HG03354 (cell line): ENCODE measurements around the gene SAMD8.
A peak's percentile ranks its signal among the peaks of the same experiment; 100 is the strongest.

Source experiments
- ATAC-seq: cut with Tn5 transposase; IDR thresholded peaks from one replicate; pipeline ENCODE4 v1.9.1; 2021; ENCODE audit warnings: mild to moderate bottlenecking; ENCODE audit not compliant: unreplicated experiment, poor library complexity, severe bottlenecking

Gene SAMD8

GRCh38 chr10:75111365-75111906, at the start of gene SAMD8:
SAMD8 (plus strand) TSS chr10:75111656; CDS start chr10:75150529, 38,873 bp downstream.
- peak; percentile 84 for ATAC-seq

- ATAC-seq = no peak
These were observed 49.5 kb upstream of the SAMD8 start for GRCh38 chr10:75061709-75062505.

DNA sequence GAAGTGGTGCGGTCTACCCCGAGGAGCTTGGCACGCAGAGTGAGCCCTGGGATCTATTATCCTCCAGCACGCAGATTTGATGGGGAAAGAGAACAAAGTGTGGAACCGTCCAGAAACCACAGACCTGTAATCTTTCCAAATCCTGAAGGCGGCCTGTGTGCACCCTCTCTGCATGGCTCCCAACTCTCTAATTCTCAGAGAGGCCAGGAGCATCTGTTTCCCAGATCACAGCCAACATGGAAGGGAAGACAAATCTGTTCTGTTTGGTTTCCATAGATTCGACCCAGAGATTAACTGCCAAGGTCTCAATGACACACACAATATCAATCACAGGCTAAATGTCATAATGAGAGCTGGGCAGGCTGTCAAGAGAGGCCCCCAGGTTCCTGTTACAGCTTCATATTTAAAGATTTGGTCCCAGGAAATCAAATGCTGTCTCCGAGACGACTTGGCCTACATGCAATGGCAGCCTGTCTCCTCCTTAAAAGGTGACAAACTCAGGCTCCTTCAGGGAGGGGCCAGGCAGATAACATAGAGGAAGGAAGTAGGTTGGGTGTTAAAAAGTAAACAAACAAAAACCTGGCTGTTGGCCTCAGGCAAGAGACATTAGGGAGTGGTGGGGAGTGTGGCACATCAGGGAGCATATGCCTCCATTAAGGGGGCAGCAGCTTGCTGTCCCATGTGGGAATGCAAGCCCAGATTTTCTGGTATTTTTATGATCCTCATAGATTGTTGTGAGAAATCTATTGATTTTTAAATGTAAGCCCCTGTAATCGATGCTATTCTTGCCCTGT, 48.8 kb upstream of the SAMD8 start:
- no peak for ATAC-seq

GRCh38 chr10:75063461-75064230, 47.8 kb upstream of the SAMD8 start:
- ATAC-seq = no peak

GRCh38 chr10:75065076-75065475, 46.4 kb upstream of the SAMD8 start:
- no peak for ATAC-seq

DNA sequence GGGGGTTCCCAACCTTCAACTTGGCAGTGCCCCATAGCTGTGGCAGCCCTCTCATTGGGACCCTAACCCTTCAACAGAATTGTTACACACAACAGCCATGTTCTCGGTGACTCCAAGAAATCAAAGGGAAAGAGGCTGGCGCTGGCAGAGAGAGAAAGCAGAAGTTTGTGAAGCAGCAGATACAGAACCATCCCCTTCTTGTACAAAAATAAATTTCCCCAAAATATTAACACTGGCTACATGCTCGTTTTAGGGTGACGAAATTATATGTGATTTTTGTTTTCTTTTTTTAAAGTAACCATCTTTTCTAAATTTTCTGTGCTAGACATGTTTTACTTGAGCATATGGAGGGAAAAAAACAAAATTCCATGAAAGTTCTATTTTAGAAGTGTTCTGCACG, 45.2 kb upstream of the SAMD8 start:
- no peak for ATAC-seq

DNA sequence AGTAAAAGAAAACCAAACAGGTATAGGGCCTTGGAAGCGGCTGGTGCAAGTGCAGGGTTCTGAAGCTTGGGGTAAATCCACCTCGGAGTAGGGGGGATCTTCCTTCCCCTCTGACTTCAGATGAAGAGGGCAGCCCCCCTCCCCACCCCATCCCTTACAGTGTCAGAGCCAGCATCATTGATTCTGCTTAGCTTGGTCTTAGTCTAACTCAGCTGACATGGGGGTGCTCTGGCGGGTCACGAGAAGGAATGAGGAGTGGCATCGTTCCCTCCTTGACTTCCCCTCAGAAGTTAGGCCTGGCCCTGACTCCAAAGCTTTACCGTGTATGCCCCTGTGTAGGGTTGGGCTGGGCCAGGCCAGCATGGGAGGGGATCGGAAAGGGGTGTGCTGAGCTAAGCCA, 44.2 kb upstream of the SAMD8 start:
- no peak for ATAC-seq

- no peak for ATAC-seq
These were observed 42.9 kb upstream of the SAMD8 start for GRCh38 chr10:75068523-75068922.

- no peak for ATAC-seq
These were observed 41.0 kb upstream of the SAMD8 start for GRCh38 chr10:75070476-75070875.

DNA sequence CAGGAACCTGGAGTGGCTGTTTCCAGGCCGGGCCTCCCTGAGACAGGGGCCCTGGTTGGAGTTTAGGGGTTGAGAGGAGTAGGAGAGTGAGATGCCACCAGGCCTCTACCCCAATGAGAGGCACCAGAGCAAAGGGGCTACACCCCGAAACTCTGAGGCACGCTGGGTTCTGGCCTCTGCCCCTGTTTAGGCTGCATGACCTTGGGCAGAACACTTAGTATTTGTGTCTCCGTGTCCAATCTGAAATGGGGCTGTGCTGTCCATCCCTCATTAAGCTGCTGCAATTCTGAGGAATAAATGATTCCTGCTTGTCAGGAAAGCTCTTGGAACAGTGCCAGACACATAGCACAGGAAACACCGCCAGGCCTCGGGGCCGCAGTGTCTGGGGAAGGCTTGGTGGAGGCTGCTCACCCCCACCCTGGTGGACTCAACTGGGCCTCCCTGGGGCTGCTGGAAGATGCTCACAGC, 40.5 kb upstream of the SAMD8 start:
- no peak for ATAC-seq

GRCh38 chr10:75071756-75072155, 39.7 kb upstream of the SAMD8 start:
- ATAC-seq = no peak

- ATAC-seq = no peak
These were observed 38.7 kb upstream of the SAMD8 start for GRCh38 chr10:75072727-75073126.

DNA sequence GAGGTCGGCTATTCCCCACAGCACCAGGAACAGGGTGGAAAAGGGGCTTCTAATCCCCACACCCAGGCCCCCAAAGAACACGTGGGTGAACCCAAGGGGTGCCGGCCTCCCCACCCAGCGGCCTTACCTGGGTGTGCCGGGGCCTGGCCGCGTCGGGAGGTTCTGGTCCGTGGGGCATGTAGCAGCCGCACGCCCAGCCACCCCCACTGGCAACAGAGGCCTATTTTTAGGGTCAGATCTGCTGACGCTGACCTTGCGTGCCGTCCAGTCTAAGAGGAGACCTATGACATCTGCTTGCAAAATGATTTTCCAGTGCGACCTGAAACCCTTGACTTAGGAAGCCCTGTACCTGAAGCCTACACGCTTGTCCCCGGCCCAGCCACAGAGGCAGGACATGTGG, 38.0 kb upstream of the SAMD8 start:
- ATAC-seq = no peak

GRCh38 chr10:75074711-75075445, 36.6 kb upstream of the SAMD8 start:
- ATAC-seq = no peak

DNA sequence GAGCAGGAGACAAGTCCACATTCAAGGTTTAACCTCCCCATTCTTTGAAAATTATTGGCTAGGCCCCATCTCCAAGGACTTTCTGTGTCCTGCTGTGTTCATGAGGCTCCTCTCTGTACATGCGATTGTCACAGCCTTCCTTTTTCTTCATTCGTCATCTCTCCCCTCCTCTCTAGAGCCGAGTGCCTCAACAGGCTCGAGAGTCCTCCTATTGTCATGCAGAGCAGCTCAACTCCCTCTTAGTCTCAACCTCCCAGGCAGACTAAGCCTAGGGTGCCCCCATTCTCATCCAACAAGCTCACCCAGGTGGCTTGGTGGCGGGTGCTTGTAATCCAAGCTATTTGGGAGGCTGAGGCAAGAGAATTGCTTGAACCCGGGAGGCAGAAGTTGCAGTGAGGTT, 35.1 kb upstream of the SAMD8 start:
- ATAC-seq = no peak

- no peak for ATAC-seq
These were observed 31.9 kb upstream of the SAMD8 start for GRCh38 chr10:75079436-75080083.

- ATAC-seq = no peak
These were observed 30.9 kb upstream of the SAMD8 start for GRCh38 chr10:75080554-75080953.

DNA sequence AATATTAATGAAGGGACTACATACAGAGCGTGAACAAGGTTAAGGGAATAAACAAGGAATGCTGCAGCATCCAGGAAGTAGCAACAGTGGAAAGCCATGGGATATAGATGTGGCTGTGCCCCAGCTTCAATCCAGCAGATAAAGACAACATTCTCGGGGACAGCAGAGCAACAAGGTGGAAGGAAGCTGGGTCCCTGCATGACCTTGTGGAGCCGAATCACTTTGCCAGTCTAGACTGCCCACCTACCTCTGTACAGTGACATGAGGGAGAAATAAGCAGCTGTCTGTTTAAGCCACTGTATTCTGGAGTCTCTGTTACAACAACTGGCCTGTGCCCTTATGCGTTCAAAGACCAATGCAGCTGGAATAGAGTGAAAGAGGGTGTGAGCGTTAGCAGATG, 30.1 kb upstream of the SAMD8 start:
- ATAC-seq = no peak
